MM.1S (cell line): ENCODE results near the gene RABGAP1L.

ENCODE experiments used
- DNase-seq: peaks from one replicate; pipeline ENCODE4 v3.0.0-alpha.2; 2015
- H2AFZ ChIP-seq: fragments of 300-600 bp; sonication (generic); 2 replicates; pipeline ENCODE4 v1.6.0; 2016; ENCODE audit warnings: antibody characterized with exemption, low read length
- H3F3A ChIP-seq: fragments of 300-600 bp; sonication (generic); 2 replicates; pipeline ENCODE4 v1.6.1; 2016; ENCODE audit warnings: mild to moderate bottlenecking, antibody characterized with exemption, low read length, moderate library complexity, mixed read lengths; ENCODE audit not compliant: insufficient read depth
- H3K27ac ChIP-seq: fragments of 300-600 bp; sonication (generic); 2 replicates; pipeline ENCODE4 v1.5.1; 2016; ENCODE audit warnings: mild to moderate bottlenecking, low read length
- H3K27me3 ChIP-seq: fragments of 300-600 bp; sonication (generic); replicated peaks from 2 replicates; pipeline ENCODE4 v1.6.0; 2016; ENCODE audit warnings: low read length; ENCODE audit not compliant: insufficient read depth
- H3K36me3 ChIP-seq: fragments of 300-600 bp; sonication (generic); replicated peaks from 2 replicates; pipeline ENCODE4 v1.6.1; 2016; ENCODE audit warnings: mild to moderate bottlenecking, low read length, mixed read lengths; ENCODE audit not compliant: insufficient read depth
- H3K4me1 ChIP-seq: fragments of 300-600 bp; sonication (generic); 2 replicates; pipeline ENCODE4 v1.6.1; 2016; ENCODE audit warnings: low read length, mixed read lengths
- H3K4me2 ChIP-seq: fragments of 300-600 bp; sonication (generic); 2 replicates; pipeline ENCODE4 v1.6.0; 2016; ENCODE audit warnings: low read depth, low read length
- H3K4me3 ChIP-seq: fragments of 300-600 bp; sonication (generic); 2 replicates; pipeline ENCODE4 v1.5.1; 2016; ENCODE audit warnings: low read length, mixed read lengths
- H3K79me2 ChIP-seq: fragments of 300-600 bp; sonication (generic); 2 replicates; pipeline ENCODE4 v1.6.1; 2016; ENCODE audit warnings: mixed run types, low read length, mixed read lengths
- H3K9ac ChIP-seq: fragments of 300-600 bp; sonication (generic); 2 replicates; pipeline ENCODE4 v1.6.1; 2016; ENCODE audit warnings: low read length, mixed read lengths
- H3K9me2 ChIP-seq: fragments of 300-600 bp; sonication (generic); replicated peaks from 2 replicates; pipeline ENCODE4 v1.6.1; 2016; ENCODE audit warnings: mild to moderate bottlenecking, low read length, mixed read lengths; ENCODE audit not compliant: insufficient read depth
- H3K9me3 ChIP-seq: fragments of 300-600 bp; sonication (generic); replicated peaks from 2 replicates; pipeline ENCODE4 v1.6.1; 2016; ENCODE audit warnings: mild to moderate bottlenecking, low read length, mixed read lengths; ENCODE audit not compliant: insufficient read depth
- H4K20me1 ChIP-seq: fragments of 300-600 bp; sonication (generic); 2 replicates; pipeline ENCODE4 v1.6.1; 2016; ENCODE audit warnings: mild to moderate bottlenecking, low read length, moderate library complexity, mixed read lengths; ENCODE audit not compliant: insufficient read depth
- CTCF ChIP-seq: fragments of 300-600 bp; sonication (generic); IDR thresholded peaks from 2 replicates; pipeline ENCODE4 v1.5.1; 2016; ENCODE audit warnings: antibody characterized with exemption, low read length, mixed read lengths
- EZH2 ChIP-seq: fragments of 300-600 bp; sonication (generic); optimal IDR thresholded peaks from 2 replicates; pipeline ENCODE3; 2017; ENCODE audit warnings: low read depth, mild to moderate bottlenecking, antibody characterized with exemption, low read length, mixed read lengths
- EZH2phosphoT487 ChIP-seq: fragments of 300-600 bp; sonication (generic); IDR thresholded peaks from 2 replicates; pipeline ENCODE4 v1.6.1; 2018; ENCODE audit warnings: antibody characterized with exemption, low read length

Gene RABGAP1L

GRCh38 chr1:174991473-174991872, 832.2 kb downstream of the RABGAP1L start:
- TF ChIP-seq EZH2phosphoT487 (no peak), EZH2 (no peak), CTCF (no peak)
- Histone ChIP-seq H3K9me2 (no peaks in the 10 kb centered on the region), H3K9me3 (no peaks in the 10 kb centered on the region), H3K27ac (no peak overlapping the region), H3K36me3 (no peaks in the 10 kb centered on the region), H3K4me3 (no peak overlapping the region), H3K27me3 (no peaks in the 10 kb centered on the region), H2AFZ (no peak overlapping the region), H3K9ac (no peak overlapping the region), H3K4me2 (peak overlapping the region; percentile 83; the same call in 1 of the 2 replicates), H3K4me1 (peaks cover 26% of the 10 kb centered on the region), H3F3A (peaks cover 26% of the 10 kb centered on the region), H3K79me2 (peaks cover 1% of the 10 kb centered on the region; the same call in 1 of the 2 replicates), H4K20me1 (no peaks in the 10 kb centered on the region)
- no peak for DNase-seq

- Histone ChIP-seq H3K4me1 (peaks cover 20% of the 10 kb centered on the region), H3K27ac (no peak overlapping the region), H3K79me2 (peaks cover 21% of the 10 kb centered on the region), H3K36me3 (no peaks in the 10 kb centered on the region), H3K9me3 (no peaks in the 10 kb centered on the region), H2AFZ (no peak overlapping the region), H3K9me2 (no peaks in the 10 kb centered on the region), H3K4me2 (no peak overlapping the region), H3F3A (peaks cover 20% of the 10 kb centered on the region), H3K9ac (no peak overlapping the region), H4K20me1 (no peaks in the 10 kb centered on the region), H3K27me3 (no peaks in the 10 kb centered on the region), H3K4me3 (no peak overlapping the region)
- TF ChIP-seq EZH2 (no peak), EZH2phosphoT487 (no peak), CTCF (no peak)
- no peak for DNase-seq
Measured at GRCh38 chr1:174995121-174995520, 835.8 kb downstream of the RABGAP1L start.

GRCh38 chr1:174995916-174996315, 836.6 kb downstream of the RABGAP1L start:
- no peaks in the 10 kb centered on the region for H3K9me3 ChIP-seq
- H3K27me3 ChIP-seq: no peaks in the 10 kb centered on the region
- H3K9ac ChIP-seq: no peak overlapping the region
- peaks cover 29% of the 10 kb centered on the region for H3K79me2 ChIP-seq
- H3K4me2 ChIP-seq: no peak overlapping the region
- no peaks in the 10 kb centered on the region for H3K9me2 ChIP-seq
- H3K36me3 ChIP-seq: no peaks in the 10 kb centered on the region
- TF ChIP-seq EZH2phosphoT487 (no peak), CTCF (no peak), EZH2 (no peak)
- peaks cover 21% of the 10 kb centered on the region for H3F3A ChIP-seq
- H4K20me1 ChIP-seq: no peaks in the 10 kb centered on the region
- H3K27ac ChIP-seq: no peak overlapping the region
- H2AFZ ChIP-seq: no peak overlapping the region
- H3K4me3 ChIP-seq: no peak overlapping the region
- peaks cover 20% of the 10 kb centered on the region for H3K4me1 ChIP-seq
- no peak for DNase-seq
